CD4-positive, alpha-beta T cell (primary cell): ENCODE measurements around the gene ACBD6. TPM values are rescaled to one million over a fixed set of nuclear protein-coding genes. Genes with fewer than 3 reads are reported as not detected.

Experiments used
- ATAC-seq: fragments of 200-7000 bp; cut with Tn5 transposase; one replicate; pipeline ENCODE4 v1.10.0; 2022; ENCODE audit warnings: mild to moderate bottlenecking; ENCODE audit not compliant: poor library complexity
- CTCF ChIA-PET: fragments of 350-600 bp; sonication (Branson Sonifier 250); formaldehyde crosslinking; loops from one replicate; lab custom pipeline; 2021; ENCODE audit warnings: antibody characterized with exemption, inconsistent platforms; lab: Charles Lee
- POLR2A ChIA-PET: fragments of 350-600 bp; sonication (Branson Sonifier 250); formaldehyde crosslinking; loops from one replicate; lab custom pipeline; 2021; ENCODE audit warnings: antibody characterized with exemption, inconsistent platforms; lab: Charles Lee
- DNase-seq, 14 experiments: peaks; one replicate each; pipeline ENCODE4 v3.0.0-alpha.2; 2013 to 2020; ENCODE audit warnings: mixed read lengths in 2 of 14
- H3K27ac ChIP-seq, 2 donors: one replicate each; pipeline versions ENCODE4 v1.5.1 to v1.7.0; 2013; ENCODE audit warnings: low read length in 2 of 2, low read depth in 1 of 2, mild to moderate bottlenecking in 1 of 2
- H3K27me3 ChIP-seq, 2 experiments: 1 replicate in 1 of 2; 2 replicates in 1 of 2; pipeline versions ENCODE4 v1.6.1 to v1.7.0; 2013; ENCODE audit warnings: low read length in 2 of 2, control low read depth in 1 of 2, mild to moderate bottlenecking in 1 of 2, moderate library complexity in 1 of 2; ENCODE audit not compliant: insufficient read depth in 2 of 2, control insufficient read depth in 1 of 2
- H3K36me3 ChIP-seq: one replicate; pipeline ENCODE4 v1.6.1; 2013; ENCODE audit warnings: low read length, control low read depth; ENCODE audit not compliant: insufficient read depth
- H3K4me1 ChIP-seq: one replicate; pipeline ENCODE4 v1.6.1; 2013; ENCODE audit warnings: low read length, control low read depth; ENCODE audit not compliant: insufficient read depth
- H3K4me3 ChIP-seq: one replicate; pipeline ENCODE4 v1.5.1; 2013; ENCODE audit warnings: mild to moderate bottlenecking, low read length, moderate library complexity
- H3K9me3 ChIP-seq, 2 experiments: 1 replicate in 1 of 2; 2 replicates in 1 of 2; pipeline versions ENCODE4 v1.6.1 to v1.7.0; 2013; ENCODE audit warnings: low read length in 2 of 2, mild to moderate bottlenecking in 2 of 2, control low read depth in 1 of 2, moderate library complexity in 1 of 2; ENCODE audit not compliant: control insufficient read depth in 1 of 2, insufficient read depth in 1 of 2
- H3K27ac Mint-ChIP-seq: one replicate; pipeline ENCODE4 v1.8.0; 2020; ENCODE audit warnings: mixed read lengths
- H3K27me3 Mint-ChIP-seq: one replicate; pipeline ENCODE4 v1.8.0; 2021; ENCODE audit warnings: mixed read lengths
- H3K36me3 Mint-ChIP-seq: one replicate; pipeline ENCODE4 v1.8.0; 2021; ENCODE audit warnings: low read depth, mixed read lengths
- H3K4me1 Mint-ChIP-seq: one replicate; pipeline ENCODE4 v1.8.0; 2021; ENCODE audit warnings: low read depth, mixed read lengths
- H3K4me3 Mint-ChIP-seq: one replicate; pipeline ENCODE4 v1.8.0; 2020; ENCODE audit warnings: mild to moderate bottlenecking, mixed read lengths
- H3K9me3 Mint-ChIP-seq: one replicate; pipeline ENCODE4 v1.8.0; 2020; ENCODE audit warnings: mixed read lengths
- CTCF ChIP-seq: fragments of 200-600 bp; IDR thresholded peaks from one replicate; pipeline ENCODE4 v1.8.0; 2022; ENCODE audit warnings: antibody characterized with exemption, mild to moderate bottlenecking
- intact Hi-C, 2 experiments: fragments of 100-400 bp; cut with DNase I in 1 of 2; cut with micrococcal nuclease in 1 of 2; formaldehyde crosslinking; loops; one replicate each; pipeline versions ENCODE4 v1.15.1 to v1.9.0; 2023 to 2025; cut with DNase I, micrococcal nuclease
- total RNA-seq, 174 experiments: library from RNA in 2 of 174; stranded (reverse) in 2 of 174; gene quantifications; one replicate each; pipeline ENCODE4 v1.2.3 and lab custom pipeline; 2021 to 2026

ACBD6 gene
- total RNA-seq, 2 experiments from 2014 or later: 28.2 to 28.8 TPM

- H3K36me3 ChIP-seq: no peaks in the 10 kb centered on the region
- no peak for TF ChIP-seq CTCF
- no peak overlapping the region for H3K27ac Mint-ChIP-seq
- no peak overlapping the region for H3K4me3 Mint-ChIP-seq
- H3K27me3 ChIP-seq: no peaks in the 10 kb centered on the region
- peaks cover 27% of the 10 kb centered on the region for H3K36me3 Mint-ChIP-seq
- POLR2A ChIA-PET: no interaction called here
- H3K4me3 ChIP-seq: no peak overlapping the region
- no peaks in the 10 kb centered on the region for H3K27me3 Mint-ChIP-seq
- H3K4me1 ChIP-seq: no peaks in the 10 kb centered on the region
- peaks cover 6% of the 10 kb centered on the region for H3K4me1 Mint-ChIP-seq
- CTCF ChIA-PET: no interaction called here
- ATAC-seq (no peak), DNase-seq (no peak)
- H3K9me3 Mint-ChIP-seq: no peaks in the 10 kb centered on the region
- no peak overlapping the region for H3K27ac ChIP-seq
- H3K9me3 ChIP-seq: no peaks in the 10 kb centered on the region
- intact Hi-C loops: no loop called here
Observed at GRCh38 chr1:180369061-180369460, 133.3 kb downstream of the ACBD6 start.

GRCh38 chr1:180366371-180367068 is 135.9 kb downstream of the ACBD6 start:
- Histone ChIP-seq H3K4me1 (no peaks in the 10 kb centered on the region), H3K27ac (no peak overlapping the region), H3K9me3 (no peaks in the 10 kb centered on the region), H3K4me3 (no peak overlapping the region), H3K27me3 (no peaks in the 10 kb centered on the region), H3K36me3 (no peaks in the 10 kb centered on the region)
- CTCF ChIA-PET: no interaction called here
- no peaks in the 10 kb centered on the region for H3K27me3 Mint-ChIP-seq
- ATAC-seq (no peak), DNase-seq (no peak)
- no peak overlapping the region for H3K27ac Mint-ChIP-seq
- TF ChIP-seq CTCF: no peak
- H3K4me3 Mint-ChIP-seq: no peak overlapping the region
- POLR2A ChIA-PET: no interaction called here
- no peaks in the 10 kb centered on the region for H3K9me3 Mint-ChIP-seq
- intact Hi-C loops: no loop called here
- peaks cover 5% of the 10 kb centered on the region for H3K4me1 Mint-ChIP-seq
- peaks cover 24% of the 10 kb centered on the region for H3K36me3 Mint-ChIP-seq

- CTCF ChIA-PET: interaction anchor here (1.1 kb wide), 1 partner anchor 15 kb away, joined by 6 read pairs; no protein-coding TSS in a partner anchor
- H3K27ac ChIP-seq: no peak overlapping the region
- no peak overlapping the region for H3K4me3 Mint-ChIP-seq
Observed at GRCh38 chr1:180365039-180365438, 137.3 kb downstream of the ACBD6 start.

More at GRCh38 chr1:180365039-180365438, 137.3 kb downstream of the ACBD6 start:
- Histone ChIP-seq H3K9me3 (no peaks in the 10 kb centered on the region), H3K4me3 (no peak overlapping the region), H3K36me3 (no peaks in the 10 kb centered on the region), H3K27me3 (no peaks in the 10 kb centered on the region), H3K4me1 (no peaks in the 10 kb centered on the region)
- POLR2A ChIA-PET: no interaction called here
- no peak for TF ChIP-seq CTCF
- H3K27ac Mint-ChIP-seq: no peak overlapping the region
- intact Hi-C loops: no loop called here
- DNase-seq: no peak
- ATAC-seq: no peak
- H3K4me1 Mint-ChIP-seq: peaks cover 5% of the 10 kb centered on the region
- no peaks in the 10 kb centered on the region for H3K9me3 Mint-ChIP-seq
- no peaks in the 10 kb centered on the region for H3K27me3 Mint-ChIP-seq
- peaks cover 19% of the 10 kb centered on the region for H3K36me3 Mint-ChIP-seq
